PC-3 (cell line): ENCODE results near the gene ARHGEF4. TPM values are rescaled to one million over a fixed set of nuclear protein-coding genes. Genes with fewer than 3 reads are reported as not detected.

Experiments
- ATAC-seq: fragments of 200-7000 bp; cut with Tn5 transposase; 2 replicates; pipeline ENCODE4 v1.9.1; 2020; ENCODE audit warnings: mild to moderate bottlenecking, moderate library complexity
- BruUV-seq: library from RNA; stranded (reverse); fragments of 400-500 nt; replicated peaks from 2 replicates; lab custom pipeline; 2021; lab: Mats Ljungman, UMichigan
- CTCF ChIA-PET: fragments of 300-600 bp; sonication (Branson Sonifier 250); formaldehyde crosslinking; loops from one replicate; lab custom pipeline; 2022; ENCODE audit warnings: antibody characterized with exemption; lab: Charles Lee
- POLR2A ChIA-PET: fragments of 300-600 bp; sonication (Branson Sonifier 250); formaldehyde crosslinking; loops from one replicate; lab custom pipeline; 2022; ENCODE audit warnings: antibody characterized with exemption; ENCODE audit not compliant: unreplicated experiment; lab: Charles Lee
- DNase-seq: peaks from one replicate; pipeline ENCODE4 v3.0.0-alpha.2; 2015
- H2AFZ ChIP-seq: fragments of 300-600 bp; sonication (generic); 2 replicates; pipeline ENCODE4 v1.6.0; 2016; ENCODE audit warnings: antibody characterized with exemption, low read length
- H3F3A ChIP-seq: fragments of 300-600 bp; sonication (generic); one replicate; pipeline ENCODE4 v1.6.0; 2017; ENCODE audit warnings: antibody characterized with exemption, low read length, control low read depth, mild to moderate bottlenecking; ENCODE audit not compliant: unreplicated experiment
- H3K27ac ChIP-seq: fragments of 300-600 bp; sonication (generic); 2 replicates; pipeline ENCODE4 v1.5.1; 2016; ENCODE audit warnings: mild to moderate bottlenecking, low read length
- H3K27me3 ChIP-seq: fragments of 300-600 bp; sonication (generic); 2 replicates; pipeline ENCODE4 v1.6.1; 2016; ENCODE audit warnings: low read length, mixed read lengths
- H3K36me3 ChIP-seq: fragments of 300-600 bp; sonication (generic); 2 replicates; pipeline ENCODE4 v1.6.1; 2016; ENCODE audit warnings: low read depth, mixed run types, low read length, mixed read lengths
- H3K4me1 ChIP-seq: fragments of 300-600 bp; sonication (generic); 2 replicates; pipeline ENCODE4 v1.5.1; 2016; ENCODE audit warnings: low read length; ENCODE audit not compliant: insufficient read depth
- H3K4me2 ChIP-seq: fragments of 300-600 bp; sonication (generic); 2 replicates; pipeline ENCODE4 v1.6.0; 2016; ENCODE audit warnings: low read length
- H3K4me3 ChIP-seq: fragments of 300-600 bp; sonication (generic); 2 replicates; pipeline ENCODE4 v1.5.1; 2016; ENCODE audit warnings: mild to moderate bottlenecking, low read length, mixed read lengths
- H3K79me2 ChIP-seq: fragments of 300-600 bp; sonication (generic); 2 replicates; pipeline ENCODE4 v1.6.1; 2017; ENCODE audit warnings: low read length, mixed read lengths
- H3K9ac ChIP-seq: fragments of 300-600 bp; sonication (generic); 2 replicates; pipeline ENCODE4 v1.6.0; 2016; ENCODE audit warnings: mild to moderate bottlenecking, low read length
- H3K9me2 ChIP-seq: fragments of 300-600 bp; sonication (generic); replicated peaks from 2 replicates; pipeline ENCODE4 v1.6.1; 2016; ENCODE audit warnings: mixed run types, low read length, mixed read lengths
- H3K9me3 ChIP-seq: fragments of 300-600 bp; sonication (generic); 2 replicates; pipeline ENCODE4 v1.6.1; 2016; ENCODE audit warnings: low read length, mixed read lengths
- H4K20me1 ChIP-seq: fragments of 300-600 bp; sonication (generic); 2 replicates; pipeline ENCODE4 v1.6.1; 2016; ENCODE audit warnings: low read length, mixed read lengths
- CTCF ChIP-seq: fragments of 300-600 bp; sonication (generic); conservative IDR thresholded peaks from 2 replicates; pipeline ENCODE4 v1.5.1; 2017; ENCODE audit warnings: antibody characterized with exemption, low read depth, mild to moderate bottlenecking, low read length
- EZH2 ChIP-seq: fragments of 300-600 bp; sonication (generic); IDR thresholded peaks from one replicate; pipeline ENCODE4 v1.6.1; 2017; ENCODE audit warnings: antibody characterized with exemption, mild to moderate bottlenecking, low read length; ENCODE audit not compliant: unreplicated experiment
- EZH2phosphoT487 ChIP-seq: fragments of 300-600 bp; sonication (generic); IDR thresholded peaks from 2 replicates; pipeline ENCODE4 v1.6.1; 2018; ENCODE audit warnings: mild to moderate bottlenecking, antibody characterized with exemption, low read length, borderline replicate concordance
- intact Hi-C: fragments of 100-400 bp; cut with micrococcal nuclease; formaldehyde crosslinking; loops from 2 replicates; pipeline ENCODE4 v1.9.0; 2023
- total RNA-seq: library from RNA; depleted of rRNA; stranded (reverse); fragments of >200 nt; gene quantifications from 2 replicates; pipeline ENCODE4 v1.2.3, GENCODE V29; 2014

The ARHGEF4 gene
- total RNA-seq, 1 experiment from 2014 or later, result 21.5 TPM

GRCh38 chr2:130825231-130825965, 11.3 kb upstream of the ARHGEF4 start:
- H3K4me2 ChIP-seq, result peak overlapping the region; percentile 70
- CTCF ChIA-PET, result interaction anchor here (1.4 kb wide), 1 partner anchor 28 kb away, joined by 10 read pairs; no protein-coding TSS in a partner anchor
- no peak for ATAC-seq

GRCh38 chr2:130825966-130826253, 10.8 kb upstream of the ARHGEF4 start:
- ATAC-seq, result no peak
- H3K9me2 ChIP-seq, result no peaks in the 10 kb centered on the region
- no peak overlapping the region for H3K4me3 ChIP-seq
- H3K27ac ChIP-seq, result peak overlapping the region; percentile 97
- no peak overlapping the region for H3K9ac ChIP-seq
- POLR2A ChIA-PET, result no interaction called here
- H3K79me2 ChIP-seq, result no peaks in the 10 kb centered on the region
- H4K20me1 ChIP-seq, result no peaks in the 10 kb centered on the region
- H3K27me3 ChIP-seq, result no peaks in the 10 kb centered on the region
- no peaks in the 10 kb centered on the region for H3F3A ChIP-seq
- CTCF ChIA-PET, result no interaction called here
- TF ChIP-seq EZH2phosphoT487, result no peak
- no peak for TF ChIP-seq EZH2
- TF ChIP-seq CTCF, result no peak
- H3K4me1 ChIP-seq, result peaks cover 53% of the 10 kb centered on the region
- no TSS peak for BruUV-seq
- no peak for DNase-seq
- no peaks in the 10 kb centered on the region for H3K9me3 ChIP-seq
- H3K36me3 ChIP-seq, result no peaks in the 10 kb centered on the region
- H2AFZ ChIP-seq, result no peak overlapping the region
- H3K4me2 ChIP-seq, result no peak overlapping the region
- intact Hi-C loops, result no loop called here

More at GRCh38 chr2:130825231-130825965, 11.3 kb upstream of the ARHGEF4 start:
- peak overlapping the region; percentile 80 for H3K9ac ChIP-seq
- H4K20me1 ChIP-seq, result no peaks in the 10 kb centered on the region
- H3K9me3 ChIP-seq, result no peaks in the 10 kb centered on the region
- POLR2A ChIA-PET, result no interaction called here
- DNase-seq, result no peak
- H3K79me2 ChIP-seq, result no peaks in the 10 kb centered on the region
- H3K27me3 ChIP-seq, result no peaks in the 10 kb centered on the region
- BruUV-seq, result no TSS peak
- peak overlapping the region; percentile 97 for H3K27ac ChIP-seq
- no peaks in the 10 kb centered on the region for H3K36me3 ChIP-seq
- no peak overlapping the region for H2AFZ ChIP-seq
- no peak overlapping the region for H3K4me3 ChIP-seq
- intact Hi-C loops, result no loop called here
- no peaks in the 10 kb centered on the region for H3F3A ChIP-seq
- TF ChIP-seq EZH2phosphoT487, result no peak
- TF ChIP-seq CTCF, result no peak
- TF ChIP-seq EZH2, result no peak
- no peaks in the 10 kb centered on the region for H3K9me2 ChIP-seq
- H3K4me1 ChIP-seq, result peaks cover 53% of the 10 kb centered on the region

GRCh38 chr2:130826419-130826818, 10.3 kb upstream of the ARHGEF4 start:
- H3K9ac ChIP-seq, result peak overlapping the region; percentile 80; the same call in 1 of the 2 replicates
- no peaks in the 10 kb centered on the region for H4K20me1 ChIP-seq
- TF ChIP-seq EZH2 (no peak), CTCF (no peak), EZH2phosphoT487 (no peak)
- H3K4me3 ChIP-seq, result no peak overlapping the region
- ATAC-seq (no peak), DNase-seq (no peak)
- H3F3A ChIP-seq, result no peaks in the 10 kb centered on the region
- intact Hi-C loops, result no loop called here
- no peak overlapping the region; the same call in 1 of the 2 replicates for H3K4me2 ChIP-seq
- no peak overlapping the region for H2AFZ ChIP-seq
- no peaks in the 10 kb centered on the region for H3K36me3 ChIP-seq
- H3K4me1 ChIP-seq, result peaks cover 53% of the 10 kb centered on the region
- ChIA-PET POLR2A (no interaction called here), CTCF (no interaction called here)
- no peaks in the 10 kb centered on the region for H3K27me3 ChIP-seq
- no peaks in the 10 kb centered on the region for H3K9me3 ChIP-seq
- H3K79me2 ChIP-seq, result no peaks in the 10 kb centered on the region
- H3K9me2 ChIP-seq, result no peaks in the 10 kb centered on the region
- H3K27ac ChIP-seq, result peak overlapping the region; percentile 97
- BruUV-seq, result no TSS peak
